Esophagus muscularis mucosa (tissue), 4 donors: ENCODE results near the gene PYGB. TPM values are rescaled to one million over a fixed set of nuclear protein-coding genes. Genes with fewer than 3 reads are reported as not detected.

ENCODE experiments used
- DNase-seq: peaks from one replicate; pipeline ENCODE4 v3.0.0-alpha.2; 2017; ENCODE audit errors: extremely low spot score
- H3K27ac ChIP-seq, 4 donors: fragments of 200-600 bp; sonication (generic); replicated peaks in 1 of 4; 1 replicate in 3 of 4; 2 replicates in 1 of 4; pipeline ENCODE4 v1.5.1; 2016 to 2019; ENCODE audit warnings: mild to moderate bottlenecking in 1 of 4
- H3K27me3 ChIP-seq, 4 donors: fragments of 200-600 bp; sonication (generic); one replicate each; pipeline versions ENCODE4 v1.5.1 to v1.6.0; 2016 to 2019
- H3K36me3 ChIP-seq, 4 donors: fragments of 200-600 bp; sonication (generic); one replicate each; pipeline ENCODE4 v1.5.1; 2016 to 2019
- H3K4me1 ChIP-seq, 4 donors: fragments of 200-600 bp; sonication (generic); one replicate each; pipeline ENCODE4 v1.5.1; 2016 to 2019
- H3K4me3 ChIP-seq, 4 donors: fragments of 200-600 bp; sonication (generic); 1 replicate in 2 of 4; 2 replicates in 2 of 4; pipeline ENCODE4 v1.5.1; 2016 to 2019; ENCODE audit warnings: mild to moderate bottlenecking in 4 of 4, moderate library complexity in 1 of 4
- H3K9me3 ChIP-seq, 4 donors: fragments of 200-600 bp; sonication (generic); 1 replicate in 3 of 4; 2 replicates in 1 of 4; pipeline ENCODE4 v1.5.1; 2016 to 2019
- CTCF ChIP-seq, 3 experiments: fragments of 200-600 bp in 2 of 3; fragments of 450-650 bp in 1 of 3; sonication (generic) in 2 of 3; IDR thresholded peaks; one replicate each; pipeline ENCODE4 v1.5.1; 2017 to 2019; ENCODE audit warnings: antibody characterized with exemption in 3 of 3, mild to moderate bottlenecking in 2 of 3, moderate library complexity in 1 of 3
- EP300 ChIP-seq: sonication (generic); formaldehyde crosslinking; IDR thresholded peaks from one replicate; pipeline ENCODE4 v1.6.1; 2017; ENCODE audit warnings: antibody characterized with exemption
- POLR2A ChIP-seq: fragments of 450-650 bp; IDR thresholded peaks from one replicate; pipeline ENCODE4 v1.6.1; 2017; ENCODE audit warnings: antibody characterized with exemption, moderate library complexity, mild to moderate bottlenecking, low read depth
- POLR2AphosphoS5 ChIP-seq, 2 donors: sonication (generic); formaldehyde crosslinking; IDR thresholded peaks; one replicate each; pipeline ENCODE4 v1.6.1; 2017; ENCODE audit warnings: antibody characterized with exemption in 2 of 2
- WGBS: methylation state at CpG from one replicate; pipeline ENCODE4 v1.1.5; 2018; 5-methylcytosine and 5-hydroxymethylcytosine counted together
- intact Hi-C: fragments of 100-400 bp; cut with DNase I; formaldehyde crosslinking; loops from one replicate; pipeline ENCODE4 v1.15.1; 2023
- total RNA-seq, 4 donors: library from RNA; depleted of rRNA; stranded (reverse); fragments of >200 nt; gene quantifications; one replicate each; pipeline versions ENCODE4 v1.1.0 to v1.2.1, GENCODE V29; 2016

Gene PYGB
- total RNA-seq, 4 donors from 2014 or later, result 398 to 632 (median 462) TPM

- Histone ChIP-seq H3K4me3 (peak overlapping the region; percentile 95 to 98 (median 96)), H3K9me3 (no peaks in the 10 kb centered on the region), H3K4me1 (peaks cover 36 to 56% (median 44%) of the 10 kb centered on the region in 4 donors), H3K36me3 (peaks cover 0 to 1% (median under 1%) of the 10 kb centered on the region in 4 donors), H3K27me3 (no peaks in the 10 kb centered on the region), H3K27ac (peak overlapping the region; percentile 96 to 99 (median 98))
- 0% methylated on average over 10 of the region's 37 CpGs for WGBS
- DNase-seq, result no peak
- intact Hi-C loops, result loop anchor here (5.0 to 10.0 kb wide), 3 partner anchors 50 to 253 kb away; partner anchors contain the start of genes ACSS1, APMAP and ENTPD6
- TF ChIP-seq POLR2A (no peak), EP300 (no peak), POLR2AphosphoS5 (IDR thresholded peaks at IDR 0.05) (peak in 1 of 2 donors; percentile 78), CTCF (IDR thresholded peaks at IDR 0.05) (no peak)
These were observed 348 bp upstream of the PYGB start for GRCh38 chr20:25247518-25247955.

GRCh38 chr20:25248786-25249172 lies 894 bp downstream of the PYGB start:
- 1% methylated on average over 6 of the region's 6 CpGs for WGBS
- Histone ChIP-seq H3K36me3 (peaks cover 0 to 7% (median 4%) of the 10 kb centered on the region in 4 donors), H3K27ac (peak overlapping the region; percentile 96 to 99 (median 98)), H3K27me3 (no peaks in the 10 kb centered on the region), H3K4me3 (peak overlapping the region; percentile 95 to 98 (median 96)), H3K9me3 (no peaks in the 10 kb centered on the region), H3K4me1 (peaks cover 49 to 68% (median 56%) of the 10 kb centered on the region in 4 donors)
- intact Hi-C loops, result loop anchor here (2.0 to 10.0 kb wide), 4 partner anchors 51 to 254 kb away; partner anchors contain the start of genes ABHD12, ACSS1, APMAP and ENTPD6
- DNase-seq, result no peak
- TF ChIP-seq CTCF (IDR thresholded peaks at IDR 0.05) (no peak), POLR2AphosphoS5 (IDR thresholded peaks at IDR 0.05) (peak in 1 of 2 donors; percentile 13)

GRCh38 chr20:25249198-25249931 lies 1.5 kb downstream of the PYGB start:
- H3K27me3 ChIP-seq, result no peaks in the 10 kb centered on the region
- H3K4me3 ChIP-seq, result peak overlapping the region; percentile 95 to 98 (median 96)
- H3K9me3 ChIP-seq, result no peaks in the 10 kb centered on the region
- no peak for TF ChIP-seq CTCF (IDR thresholded peaks at IDR 0.05)
- TF ChIP-seq POLR2AphosphoS5 (IDR thresholded peaks at IDR 0.05), result peak; percentile 50 to 54
- peaks cover 0 to 7% (median 4%) of the 10 kb centered on the region in 4 donors for H3K36me3 ChIP-seq
- intact Hi-C loops, result loop anchor here (2.0 to 10.0 kb wide), 4 partner anchors 52 to 255 kb away; partner anchors contain the start of genes ABHD12, ACSS1, APMAP and ENTPD6
- 53% methylated on average over 9 of the region's 9 CpGs for WGBS
- DNase-seq, result no peak
- H3K27ac ChIP-seq, result peak overlapping the region; percentile 96 to 99 (median 98)
- H3K4me1 ChIP-seq, result peaks cover 54 to 74% (median 62%) of the 10 kb centered on the region in 4 donors

- WGBS, result 54% methylated on average over 3 of the region's 3 CpGs
- no peak for DNase-seq
- intact Hi-C loops, result no loop called here
- H3K36me3 ChIP-seq, result peaks cover 0 to 13% (median 5%) of the 10 kb centered on the region in 4 donors
- H3K27me3 ChIP-seq, result no peaks in the 10 kb centered on the region
- peak overlapping the region; percentile 96 to 99 (median 98) for H3K27ac ChIP-seq
- H3K9me3 ChIP-seq, result no peaks in the 10 kb centered on the region
- peak overlapping the region; percentile 95 to 98 (median 96) for H3K4me3 ChIP-seq
- peaks cover 63 to 85% (median 74%) of the 10 kb centered on the region in 4 donors for H3K4me1 ChIP-seq
- TF ChIP-seq CTCF (IDR thresholded peaks at IDR 0.05) (no peak), POLR2AphosphoS5 (IDR thresholded peaks at IDR 0.05) (peak; percentile 40 to 41)
These were observed 2.6 kb downstream of the PYGB start for GRCh38 chr20:25250508-25250907.
